ENCODE measurements around the gene SPN.
"Not testable (repeated sequence)": the region's sequence is repeated elsewhere in the genome, so short reads cannot be mapped to it uniquely, and the experiment has no call there.

DNA sequence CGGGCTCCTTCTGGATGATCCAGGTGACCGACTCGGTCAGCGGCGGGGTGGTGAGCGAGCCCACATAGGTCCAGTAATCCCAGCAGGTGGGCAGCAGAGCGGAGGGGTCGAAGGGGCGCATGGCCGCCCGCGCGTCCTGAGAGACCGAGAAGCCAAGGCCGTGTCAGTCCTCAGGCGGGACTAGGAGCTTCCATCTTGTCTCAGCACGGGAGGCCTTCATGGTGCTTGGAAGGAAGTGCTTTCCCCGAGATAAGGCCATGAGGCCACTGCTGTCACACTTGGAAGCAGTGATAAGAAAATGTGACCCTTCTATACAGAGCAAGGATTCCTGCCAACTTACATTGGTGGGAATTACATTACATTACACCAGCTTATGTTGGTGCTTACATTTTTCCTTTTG is 40.3 kb upstream of the SPN start:
- TF ChIP-seq, protein P1, sequence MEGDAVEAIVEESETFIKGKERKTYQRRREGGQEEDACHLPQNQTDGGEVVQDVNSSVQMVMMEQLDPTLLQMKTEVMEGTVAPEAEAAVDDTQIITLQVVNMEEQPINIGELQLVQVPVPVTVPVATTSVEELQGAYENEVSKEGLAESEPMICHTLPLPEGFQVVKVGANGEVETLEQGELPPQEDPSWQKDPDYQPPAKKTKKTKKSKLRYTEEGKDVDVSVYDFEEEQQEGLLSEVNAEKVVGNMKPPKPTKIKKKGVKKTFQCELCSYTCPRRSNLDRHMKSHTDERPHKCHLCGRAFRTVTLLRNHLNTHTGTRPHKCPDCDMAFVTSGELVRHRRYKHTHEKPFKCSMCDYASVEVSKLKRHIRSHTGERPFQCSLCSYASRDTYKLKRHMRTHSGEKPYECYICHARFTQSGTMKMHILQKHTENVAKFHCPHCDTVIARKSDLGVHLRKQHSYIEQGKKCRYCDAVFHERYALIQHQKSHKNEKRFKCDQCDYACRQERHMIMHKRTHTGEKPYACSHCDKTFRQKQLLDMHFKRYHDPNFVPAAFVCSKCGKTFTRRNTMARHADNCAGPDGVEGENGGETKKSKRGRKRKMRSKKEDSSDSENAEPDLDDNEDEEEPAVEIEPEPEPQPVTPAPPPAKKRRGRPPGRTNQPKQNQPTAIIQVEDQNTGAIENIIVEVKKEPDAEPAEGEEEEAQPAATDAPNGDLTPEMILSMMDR (IDR thresholded peaks at IDR 0.05; ENCODE audit: low read depth, low read length) = not testable (repeated sequence)
- TF ChIP-seq EZH2phosphoT487 (IDR thresholded peaks at IDR 0.05; ENCODE audit: low read depth) = not testable (repeated sequence)

Measured in OCI-LY3 (cell line).